Frontal cortex (tissue), 4 donors: ENCODE measurements around the gene NXN. TPM values are rescaled to one million over a fixed set of nuclear protein-coding genes. Genes with fewer than 3 reads are reported as not detected.
"Not testable (repeated sequence)": the region's sequence is repeated elsewhere in the genome, so short reads cannot be mapped to it uniquely, and the experiment has no call there.

ENCODE experiments used
- DNase-seq, 2 donors: peaks; one replicate each; pipeline ENCODE4 v3.0.0; 2012; ENCODE audit warnings: low spot score in 2 of 2
- FAIRE-seq: peaks from 2 replicates; lab custom pipeline; 2012; peaks lifted over from hg19 to GRCh38; lab: Jason Lieb, UNC
- total RNA-seq: library from RNA; depleted of rRNA; stranded (reverse); fragments of >200 nt; gene quantifications from one replicate; pipeline ENCODE4 v1.2.3, GENCODE V29; 2014
- donor health status: control.
- donor health status: control.
- donor health status: control.

Gene NXN
- total RNA-seq, 1 donor from 2014 or later, result 18.3 TPM

DNA sequence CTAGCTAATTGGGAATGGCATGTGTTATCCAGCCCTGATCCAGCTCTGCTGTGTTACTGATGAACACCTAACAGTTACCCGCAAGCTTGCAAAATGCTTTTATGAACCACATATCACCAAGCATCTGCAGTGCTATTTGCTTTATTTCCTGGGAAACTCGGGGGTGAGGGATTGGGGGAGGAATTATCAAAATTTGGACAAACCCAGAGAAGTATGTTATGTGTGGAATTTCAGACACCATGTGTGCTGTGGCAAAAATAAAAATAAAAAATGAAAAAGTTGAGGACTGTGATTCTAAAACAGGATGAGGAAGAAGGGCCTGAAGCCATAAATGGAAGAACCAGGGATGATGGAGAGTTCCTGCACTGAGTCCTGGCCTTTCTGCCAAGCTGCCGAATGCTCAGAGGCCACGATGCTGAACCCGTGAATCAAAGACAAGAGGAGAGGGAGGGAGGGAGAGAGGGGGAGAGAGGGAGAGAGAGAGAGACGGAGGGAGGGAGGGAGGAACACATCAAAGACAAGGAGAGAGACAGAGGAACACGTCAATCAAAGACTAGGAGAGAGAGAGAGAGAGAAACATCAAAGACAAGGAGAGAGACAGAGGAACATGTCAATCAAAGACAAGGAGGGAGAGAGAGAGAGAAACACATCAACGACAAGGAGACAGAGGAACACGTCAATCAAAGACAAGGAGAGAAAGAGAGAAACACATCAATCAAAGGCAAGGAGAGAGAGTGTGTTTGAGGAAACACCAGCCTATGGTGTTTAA lies 107.6 kb downstream of the NXN start:
- DNase-seq (no peak), FAIRE-seq (no peak)

DNA sequence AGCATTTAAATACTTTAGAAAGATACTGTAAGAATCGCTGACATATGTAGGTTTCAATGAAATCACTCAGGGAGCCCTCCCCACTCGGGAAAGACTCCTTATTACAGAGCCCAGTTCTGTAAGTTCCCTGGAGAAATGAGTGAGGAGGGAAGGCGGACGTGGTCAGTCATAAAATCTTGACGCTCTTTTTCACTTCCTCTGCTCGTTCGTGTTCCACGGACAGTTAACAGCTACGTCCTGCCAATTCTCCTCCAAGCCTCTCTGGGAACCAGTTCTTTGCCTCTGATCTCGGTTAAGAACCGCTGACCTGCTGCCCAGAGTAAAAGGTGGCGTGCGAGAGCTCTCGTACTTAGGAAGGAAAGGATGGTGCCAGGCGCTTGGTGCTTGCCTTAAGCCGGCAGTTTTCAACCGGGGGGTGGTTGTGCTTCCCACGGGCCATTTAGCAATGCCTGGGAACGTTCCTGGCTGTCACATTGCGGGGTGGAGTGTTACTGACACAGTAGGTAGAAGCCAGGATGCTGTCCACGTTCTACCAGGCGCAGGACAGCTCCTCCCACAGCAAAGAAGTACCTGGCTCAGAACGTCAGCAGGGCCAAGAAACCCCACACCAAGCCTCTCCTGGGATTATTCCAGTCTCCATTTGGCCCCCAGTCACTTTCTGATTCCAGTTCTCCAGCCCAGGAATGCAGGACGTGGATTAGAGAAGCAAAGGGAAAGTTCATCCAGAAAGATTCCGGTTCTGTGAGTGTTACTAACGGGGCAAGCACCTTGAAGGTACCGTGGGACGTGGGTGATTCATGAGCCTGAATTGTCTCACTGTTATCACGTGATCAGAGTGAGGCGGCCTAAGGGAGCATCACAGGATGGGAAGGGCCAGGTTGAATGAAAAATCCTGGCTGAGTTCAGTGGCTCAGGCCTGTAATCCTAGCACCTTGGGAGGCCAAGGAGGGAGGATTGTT lies 109.7 kb downstream of the NXN start:
- FAIRE-seq (no peak), DNase-seq (no peak)

DNA sequence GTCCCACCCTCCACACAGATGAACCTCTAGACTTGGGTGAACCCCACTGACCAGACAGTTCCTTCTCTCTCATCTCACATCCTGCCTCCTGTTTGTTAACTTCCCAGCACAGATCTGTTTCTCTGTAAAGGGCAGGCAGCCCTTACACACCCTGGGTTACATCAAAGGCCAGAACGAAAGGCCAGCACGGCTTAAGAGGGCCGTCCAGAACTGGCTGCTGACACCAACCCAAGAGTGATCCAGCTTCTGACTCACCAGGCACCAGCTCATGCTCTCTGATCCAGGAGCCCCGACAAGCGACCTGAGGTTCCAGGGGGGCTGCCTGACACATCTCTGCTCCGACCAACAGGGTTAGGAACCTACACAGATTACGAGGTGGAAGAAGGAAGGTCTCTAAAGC lies 110.5 kb downstream of the NXN start:
- no peak for FAIRE-seq
- DNase-seq, result peak in 1 of 2 donors; percentile 56

DNA sequence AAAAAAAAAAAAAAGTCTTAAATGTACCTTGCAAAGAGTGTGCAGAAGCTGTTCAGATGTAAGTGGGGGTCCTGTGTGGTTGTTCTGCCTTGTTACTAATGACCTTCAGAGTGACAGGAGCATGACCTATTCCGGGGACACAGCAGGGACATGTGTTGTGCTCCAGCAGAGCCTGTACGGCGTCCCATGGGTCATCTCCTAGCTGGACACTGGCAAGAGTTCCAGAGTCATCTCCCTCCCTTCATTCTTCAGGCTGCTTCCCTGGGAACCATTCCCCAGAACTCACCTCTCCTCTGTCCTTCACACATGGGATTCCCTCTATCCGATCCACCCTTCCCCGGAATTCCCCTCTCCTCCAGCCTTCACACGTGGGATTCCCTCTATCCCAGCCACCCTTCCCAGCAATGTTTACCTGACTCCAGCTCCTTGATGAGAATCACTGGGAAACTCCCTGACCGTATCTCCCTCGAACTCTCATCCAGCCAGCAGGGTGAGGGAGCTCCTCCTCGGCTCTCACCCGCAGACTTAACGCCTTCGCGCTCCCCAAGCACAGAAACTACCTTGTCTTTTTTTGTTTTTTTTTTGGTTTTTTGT lies 111.6 kb downstream of the NXN start:
- DNase-seq (no peak), FAIRE-seq (no peak)

DNA sequence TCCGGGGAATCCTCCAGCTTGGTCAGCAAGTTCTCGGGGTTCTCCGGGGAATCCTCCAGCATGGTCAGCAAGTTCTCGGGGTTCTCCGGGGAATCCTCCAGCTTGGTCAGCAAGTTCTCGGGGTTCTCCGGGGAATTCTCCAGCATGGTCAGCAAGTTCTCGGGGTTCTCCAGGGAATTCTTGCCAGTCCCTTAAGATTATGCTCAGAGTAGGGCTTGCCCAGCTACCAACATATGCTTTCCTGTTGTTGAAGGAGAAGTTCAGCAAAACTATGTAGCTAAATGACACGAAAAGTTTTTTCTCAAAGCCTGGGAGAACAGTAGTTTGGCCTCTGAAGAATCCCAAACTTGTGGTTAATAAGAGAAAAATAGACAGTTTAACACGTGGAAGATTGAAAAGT lies 112.3 kb downstream of the NXN start:
- FAIRE-seq, result not testable (repeated sequence)

DNA sequence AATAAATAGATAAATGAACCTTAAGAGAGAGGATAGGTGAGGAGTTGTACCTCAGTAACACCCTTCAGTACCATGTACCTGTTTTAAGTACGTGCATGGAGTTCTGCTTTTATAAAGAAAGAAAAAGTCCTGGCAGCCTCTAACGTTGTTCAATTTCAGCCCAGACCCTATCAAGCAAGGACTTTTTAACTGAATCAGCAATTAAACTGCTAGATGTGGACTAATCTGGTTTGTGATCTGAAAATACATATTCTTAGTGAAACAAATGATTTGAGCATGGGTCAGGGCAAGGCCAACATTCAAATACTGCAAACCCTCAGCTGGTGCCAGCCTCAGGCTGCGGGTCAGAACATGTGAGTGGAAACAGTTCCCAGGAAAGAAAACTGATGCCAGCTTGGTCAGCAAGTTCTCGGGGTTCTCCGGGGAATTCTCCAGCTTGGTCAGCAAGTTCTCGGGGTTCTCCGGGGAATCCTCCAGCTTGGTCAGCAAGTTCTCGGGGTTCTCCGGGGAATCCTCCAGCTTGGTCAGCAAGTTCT lies 112.9 kb downstream of the NXN start:
- no peak for FAIRE-seq
- DNase-seq, result no peak

More for the DNA sequence above, 112.3 kb downstream of the NXN start:
- not testable (repeated sequence) for DNase-seq

DNA sequence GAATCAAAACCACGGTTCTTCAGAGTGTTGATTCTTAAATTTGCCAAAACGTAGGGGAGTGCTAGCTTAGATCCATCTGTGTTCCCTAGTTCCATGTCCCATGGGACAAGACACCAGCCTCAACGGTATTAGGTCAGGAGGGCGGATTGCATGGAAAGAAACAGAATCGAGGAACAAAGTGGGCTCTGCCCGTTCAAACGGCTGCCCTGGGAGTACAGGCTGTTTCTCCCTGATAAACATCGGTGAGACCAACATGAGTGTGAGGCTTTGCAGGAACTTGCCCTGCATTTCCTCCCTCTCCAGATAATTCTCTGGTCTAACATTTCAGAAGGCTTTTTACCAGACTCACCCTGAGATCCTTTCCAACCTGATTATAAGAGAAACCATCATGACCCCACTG lies 115.3 kb downstream of the NXN start:
- FAIRE-seq, result no peak
- no peak for DNase-seq

DNA sequence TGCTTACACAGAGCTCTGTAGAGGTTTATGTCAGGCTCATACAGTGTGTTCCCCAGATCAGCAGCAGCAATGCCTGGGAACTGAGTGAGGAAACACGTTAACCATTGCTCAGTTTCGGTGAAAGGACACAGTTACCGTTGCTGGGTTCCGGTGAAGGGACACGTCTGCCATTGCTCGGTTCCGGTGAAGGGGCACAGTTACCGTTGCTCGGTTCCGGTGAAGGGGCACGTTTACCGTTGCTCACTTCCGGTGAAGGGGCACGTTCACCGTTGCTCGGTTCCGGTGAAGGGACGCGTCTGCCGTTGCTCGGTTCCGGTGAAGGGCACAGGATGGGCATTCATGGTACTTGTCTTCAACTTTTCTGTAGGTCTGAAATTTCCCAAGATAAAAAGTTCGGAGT lies 115.7 kb downstream of the NXN start:
- FAIRE-seq (no peak), DNase-seq (no peak)

DNA sequence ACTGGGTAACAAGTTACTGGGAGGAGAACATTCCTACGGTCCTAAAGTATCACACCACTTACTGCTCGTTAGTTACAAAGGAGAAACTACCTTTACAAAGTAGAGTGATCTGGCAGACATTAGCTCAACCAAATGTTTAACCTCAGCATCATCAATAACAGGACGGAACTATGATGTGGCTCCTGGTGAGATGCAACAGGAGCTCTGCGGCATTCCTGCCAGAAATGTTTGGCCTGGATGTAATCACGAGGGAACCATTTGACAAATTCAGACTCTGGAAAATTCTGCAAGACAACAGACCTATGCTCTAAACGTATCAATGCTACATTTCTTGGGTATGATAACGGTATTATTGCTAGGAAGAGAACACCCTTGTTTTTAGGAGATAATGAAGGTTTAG lies 117.0 kb downstream of the NXN start:
- FAIRE-seq, result no peak
- DNase-seq, result no peak

DNA sequence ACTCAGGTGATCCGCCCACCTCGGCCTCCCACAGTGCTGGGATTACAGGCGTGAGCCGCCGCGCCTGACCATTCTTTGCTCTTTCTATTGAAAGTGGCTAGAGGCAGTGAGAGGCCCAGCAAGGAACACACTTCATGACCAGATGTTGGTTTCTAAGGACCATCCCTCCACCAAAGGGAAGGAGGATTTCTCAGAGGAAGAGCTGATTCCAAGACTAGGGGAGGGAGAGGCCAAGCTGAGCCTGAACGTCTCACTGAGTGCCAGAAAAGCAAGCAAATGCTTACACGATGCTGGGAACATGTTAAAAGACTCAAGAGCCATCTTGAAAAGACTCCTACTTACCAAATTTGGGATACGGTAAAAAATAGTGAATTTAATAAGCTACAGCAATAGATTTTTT lies 118.2 kb downstream of the NXN start:
- FAIRE-seq (no peak), DNase-seq (no peak)

DNA sequence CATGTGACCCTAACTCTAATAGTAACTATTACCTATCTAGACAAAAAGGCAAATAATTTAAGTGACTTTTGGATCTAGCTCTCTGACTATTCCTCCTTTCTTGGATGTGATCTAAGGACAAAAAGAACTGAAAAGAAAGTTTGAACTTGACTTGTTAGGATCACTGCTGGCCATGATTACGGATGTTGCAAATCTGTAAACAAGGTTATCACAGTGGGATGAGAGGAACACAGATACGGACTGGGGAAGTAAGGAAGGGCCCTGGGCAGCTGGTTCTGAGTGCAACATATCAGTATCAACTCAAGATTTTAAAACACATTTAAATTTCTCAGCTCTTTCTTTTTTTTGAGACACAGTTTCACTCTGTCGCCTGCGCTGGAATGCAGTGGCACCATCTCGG lies 118.8 kb downstream of the NXN start:
- DNase-seq (no peak), FAIRE-seq (no peak)

DNA sequence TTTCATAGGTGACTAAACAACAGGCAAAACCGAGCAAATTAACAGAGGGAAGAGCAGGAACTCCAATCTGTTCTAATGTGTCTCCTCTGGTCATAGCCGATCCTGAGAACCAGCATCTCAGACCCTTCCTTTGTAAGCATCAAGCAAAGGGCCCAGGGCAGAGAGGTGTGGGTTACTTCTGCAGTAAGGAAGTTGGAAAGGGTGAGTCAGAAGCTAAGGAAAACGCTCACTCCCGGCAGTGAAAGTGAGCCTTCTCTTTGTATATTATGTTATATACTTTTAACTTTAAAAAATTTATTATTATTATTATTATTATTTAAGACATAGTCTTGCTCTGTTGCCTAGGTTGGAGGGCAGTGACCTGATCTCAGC lies 119.8 kb downstream of the NXN start:
- no peak for FAIRE-seq

DNA sequence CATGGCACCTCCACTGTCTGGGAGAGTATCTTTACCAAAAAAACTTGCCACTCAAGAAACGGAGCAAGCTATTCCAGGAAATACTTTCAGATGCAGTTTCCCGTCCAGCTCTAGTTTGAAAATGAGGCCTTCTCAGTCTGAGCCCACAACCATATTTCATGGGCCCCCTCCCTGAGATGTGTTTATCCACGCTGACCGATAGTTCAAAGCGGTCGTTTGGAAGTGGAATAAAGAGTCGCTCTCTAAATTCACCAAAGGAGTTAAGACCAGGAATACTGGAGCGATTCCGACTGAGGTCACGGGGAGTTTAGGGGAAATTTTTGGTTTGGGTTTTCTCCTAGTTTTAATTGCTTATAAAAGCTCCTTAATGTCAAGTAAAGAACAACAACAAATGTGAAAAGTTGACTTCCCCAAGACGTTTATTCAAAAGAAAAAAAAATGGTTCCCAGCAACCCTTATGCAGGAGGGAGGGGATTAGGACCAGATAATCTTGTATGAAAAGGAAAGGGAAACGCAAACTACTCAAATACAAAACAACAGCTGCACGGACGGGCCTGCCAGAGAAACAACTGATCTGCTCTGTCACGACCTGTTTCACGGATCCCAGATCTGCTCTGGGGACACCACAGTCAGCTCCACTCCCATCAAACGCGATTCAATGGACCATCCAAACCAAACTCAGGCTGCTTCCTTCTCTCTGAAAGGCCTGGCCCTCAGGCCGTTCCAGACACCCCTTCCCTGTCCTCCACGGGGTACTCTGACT lies 120.3 kb downstream of the NXN start:
- FAIRE-seq, result no peak
- no peak for DNase-seq

More for the DNA sequence above, 119.8 kb downstream of the NXN start:
- no peak for DNase-seq

DNA sequence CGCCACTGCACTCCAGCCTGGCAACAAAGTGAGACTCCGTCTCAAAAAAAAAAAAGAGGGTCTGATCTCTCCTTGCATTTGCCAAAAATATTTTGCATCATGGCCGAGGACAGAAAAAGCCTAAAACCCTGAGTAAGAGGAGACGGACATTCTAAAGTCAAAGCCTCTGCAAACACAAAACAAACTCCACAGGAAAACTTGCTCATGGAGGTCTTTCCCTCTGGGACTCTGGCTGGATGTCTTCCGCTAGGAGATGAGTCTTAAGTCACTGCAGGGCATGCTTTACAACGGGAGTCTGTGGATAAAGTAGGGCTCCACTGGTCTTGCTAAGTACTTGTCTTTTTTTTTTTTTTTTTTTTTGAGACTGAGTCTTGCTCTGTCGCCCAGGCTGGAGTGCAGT lies 123.4 kb downstream of the NXN start:
- FAIRE-seq (no peak), DNase-seq (no peak)

DNA sequence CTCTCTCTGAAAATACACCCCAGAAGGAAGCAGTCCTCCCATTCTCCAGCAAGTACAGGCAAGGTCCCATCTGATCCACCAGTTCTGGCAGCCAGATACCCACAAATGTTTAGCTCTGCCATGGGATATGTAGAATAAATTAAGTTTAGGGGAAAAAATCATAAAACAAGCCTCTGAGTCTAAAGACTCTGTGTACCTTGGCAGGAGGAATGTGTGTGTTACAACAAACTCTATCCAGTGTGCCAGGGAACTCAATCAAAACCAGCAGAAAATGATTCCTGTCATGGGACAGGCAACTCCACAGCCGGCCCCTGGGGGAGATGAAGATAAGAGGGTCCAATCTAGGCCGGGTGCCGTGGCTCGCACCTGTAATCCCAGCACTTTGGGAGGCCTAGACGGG lies 124.0 kb downstream of the NXN start:
- no peak for FAIRE-seq
- no peak for DNase-seq

DNA sequence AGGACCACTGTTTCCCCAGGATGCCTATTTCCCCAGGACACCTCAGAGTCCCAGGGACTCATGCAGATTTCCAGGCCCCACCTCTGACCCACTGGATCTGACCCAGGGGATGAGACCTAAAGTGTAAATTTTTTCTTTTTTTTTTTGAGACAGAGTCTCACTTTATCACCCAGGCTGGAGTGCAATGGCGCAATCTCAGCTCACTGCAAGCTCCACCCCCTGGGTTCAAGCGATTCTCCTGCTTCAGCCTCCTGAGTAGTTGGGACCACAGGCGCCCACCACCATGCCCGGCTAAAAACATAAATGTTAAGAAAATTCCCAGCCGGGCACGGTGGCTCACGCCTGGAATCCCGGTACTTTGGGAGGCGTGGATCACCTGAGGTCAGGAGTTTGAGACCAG lies 126.7 kb downstream of the NXN start:
- not testable (repeated sequence) for DNase-seq, FAIRE-seq

DNA sequence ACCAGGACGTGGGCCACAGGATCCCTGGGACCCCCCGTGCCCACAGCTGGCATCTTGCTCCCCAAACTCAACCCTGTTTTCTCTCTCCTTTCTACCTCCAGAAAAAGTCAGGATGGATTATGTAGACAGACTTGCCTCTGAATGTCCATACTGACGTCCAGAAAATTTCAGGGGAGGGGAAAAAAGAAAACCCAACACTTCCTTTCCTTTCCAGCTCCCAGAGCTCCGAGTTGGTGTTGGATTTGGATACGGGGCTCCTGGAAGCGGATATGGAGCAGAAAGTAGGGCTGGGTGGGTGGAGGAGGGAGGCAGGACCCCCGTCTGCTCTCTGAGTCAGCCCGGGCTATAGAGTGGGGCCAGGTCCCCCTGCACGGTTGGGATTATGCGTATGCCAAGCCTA lies 127.2 kb downstream of the NXN start:
- DNase-seq, result no peak
- FAIRE-seq, result no peak

DNA sequence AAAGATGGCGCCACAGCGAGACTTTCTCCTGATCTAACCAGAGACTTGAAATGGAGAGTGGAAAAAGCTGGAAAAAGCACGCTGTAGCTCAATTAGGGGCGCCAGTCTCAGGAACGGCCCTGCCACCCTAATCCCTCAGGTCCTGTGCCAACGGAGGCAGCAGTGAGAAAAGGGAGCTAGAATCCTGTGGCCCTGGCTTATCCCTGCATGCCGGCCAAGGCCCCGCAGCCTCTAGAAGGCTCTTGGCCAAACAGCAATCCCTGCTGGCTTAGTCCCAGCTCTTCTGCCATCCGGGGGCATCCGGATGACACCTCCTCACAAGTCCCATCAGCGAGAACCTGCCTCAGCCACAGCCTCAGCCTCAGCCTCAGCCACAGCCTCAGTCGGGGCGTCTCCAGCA lies 127.7 kb downstream of the NXN start:
- no peak for FAIRE-seq
- no peak for DNase-seq

DNA sequence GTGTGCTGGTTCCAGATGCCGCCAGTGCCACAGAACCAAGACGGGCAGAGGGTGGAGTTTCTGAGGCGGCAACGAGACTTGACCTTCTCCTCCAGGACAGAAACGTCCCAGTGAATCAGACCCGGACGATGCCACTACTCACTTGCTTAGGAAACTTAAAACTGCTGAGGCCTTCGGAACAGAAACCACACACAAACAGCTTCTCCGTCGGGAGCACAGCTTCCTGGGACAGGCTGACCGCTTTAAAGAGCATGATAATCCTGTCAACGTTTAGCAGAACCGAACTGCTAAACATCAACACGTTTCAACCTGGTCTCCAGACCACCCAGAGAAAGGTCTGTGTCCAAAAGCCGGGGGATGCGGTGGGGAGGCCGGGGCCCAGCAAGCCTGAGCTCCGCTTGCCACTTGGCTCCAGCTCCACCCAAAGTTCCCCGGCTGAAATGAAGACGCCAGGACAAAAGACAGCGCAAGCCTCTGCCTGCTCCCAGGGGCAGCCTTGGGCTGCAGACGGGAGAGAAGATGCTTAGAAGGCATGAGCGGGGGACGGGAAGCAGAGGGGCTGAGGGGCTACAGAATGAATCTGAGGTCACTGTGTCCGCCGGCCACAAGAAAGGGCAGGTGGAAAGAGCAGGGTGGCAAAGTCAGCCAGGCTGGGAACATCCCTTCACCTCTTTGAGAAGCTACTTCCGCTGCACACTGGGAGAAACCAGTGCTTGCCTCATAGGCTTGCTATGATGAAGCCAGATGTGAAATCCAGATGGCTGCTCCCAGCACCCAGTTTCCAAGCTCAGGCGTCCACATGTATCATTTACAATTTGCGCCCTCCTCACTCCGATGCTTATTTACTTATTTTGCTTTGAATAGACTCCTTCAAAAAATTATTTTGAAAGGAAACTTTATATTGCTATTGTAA lies 128.5 kb downstream of the NXN start:
- FAIRE-seq (no peak), DNase-seq (no peak)
